A549 (cell line): ENCODE data around the gene TSPAN16.

Experiments used
- CHD2 ChIP-seq: fragments of 150-350 bp; IDR thresholded peaks from 2 replicates; pipeline ENCODE4 v1.6.1; 2014; ENCODE audit warnings: low read length; ENCODE audit not compliant: partially characterized antibody
- EP300 ChIP-seq, 2 experiments: fragments of >200 bp; sonication (Bioruptor Twin); formaldehyde crosslinking; IDR thresholded peaks; 2 replicates in 1 of 2; 3 replicates in 1 of 2; pipeline ENCODE4 v1.6.1; 2016 to 2017
- FOSB ChIP-seq: fragments of 250-450 bp; sonication (Bioruptor Pico); IDR thresholded peaks from 2 replicates; pipeline ENCODE4 v1.5.0; 2020; ENCODE audit warnings: mild to moderate bottlenecking, moderate library complexity
- GATA3 ChIP-seq: IDR thresholded peaks from 2 replicates; pipeline ENCODE4 v1.6.1; 2012; ENCODE audit warnings: borderline replicate concordance
- MAZ ChIP-seq: fragments of 150-350 bp; IDR thresholded peaks from 2 replicates; pipeline ENCODE4 v1.6.1; 2014; ENCODE audit warnings: antibody characterized with exemption, low read depth, low read length, borderline replicate concordance
- PHF8 ChIP-seq: fragments of 200-600 bp; sonication (generic); IDR thresholded peaks from 2 replicates; pipeline ENCODE4 v1.6.1; 2016; ENCODE audit warnings: low read depth, mild to moderate bottlenecking, antibody characterized with exemption, moderate library complexity, borderline replicate concordance
- POLR2A ChIP-seq: IDR thresholded peaks from 2 replicates; pipeline ENCODE4 v1.6.1; 2012; ENCODE audit warnings: mild to moderate bottlenecking, low read length
- ZFP36 ChIP-seq: fragments of 450-650 bp; IDR thresholded peaks from 2 replicates; pipeline ENCODE4 v1.6.1; 2014; ENCODE audit warnings: borderline replicate concordance; ENCODE audit not compliant: partially characterized antibody
- TF ChIP-seq, protein P1 (sequence below): fragments of >200 bp; sonication (Bioruptor Twin); formaldehyde crosslinking; IDR thresholded peaks from 3 replicates; pipeline ENCODE4 v1.5.1; 2016
- TF ChIP-seq, protein P2 (sequence below): fragments of 150-350 bp; IDR thresholded peaks from 2 replicates; pipeline ENCODE4 v1.6.1; 2014; ENCODE audit warnings: low read depth, mild to moderate bottlenecking, low read length
- TF ChIP-seq, protein P3 (sequence below): fragments of 200-600 bp; sonication (generic); IDR thresholded peaks from 2 replicates; pipeline ENCODE4 v1.6.1; 2016; ENCODE audit warnings: antibody characterized with exemption, mild to moderate bottlenecking, moderate library complexity
- TF ChIP-seq, protein P4 (sequence below): IDR thresholded peaks from 2 replicates; pipeline ENCODE4 v1.6.1; 2012
- TF ChIP-seq, protein P5 (sequence below): IDR thresholded peaks from 2 replicates; pipeline ENCODE4 v1.6.1; 2012

DNA sequence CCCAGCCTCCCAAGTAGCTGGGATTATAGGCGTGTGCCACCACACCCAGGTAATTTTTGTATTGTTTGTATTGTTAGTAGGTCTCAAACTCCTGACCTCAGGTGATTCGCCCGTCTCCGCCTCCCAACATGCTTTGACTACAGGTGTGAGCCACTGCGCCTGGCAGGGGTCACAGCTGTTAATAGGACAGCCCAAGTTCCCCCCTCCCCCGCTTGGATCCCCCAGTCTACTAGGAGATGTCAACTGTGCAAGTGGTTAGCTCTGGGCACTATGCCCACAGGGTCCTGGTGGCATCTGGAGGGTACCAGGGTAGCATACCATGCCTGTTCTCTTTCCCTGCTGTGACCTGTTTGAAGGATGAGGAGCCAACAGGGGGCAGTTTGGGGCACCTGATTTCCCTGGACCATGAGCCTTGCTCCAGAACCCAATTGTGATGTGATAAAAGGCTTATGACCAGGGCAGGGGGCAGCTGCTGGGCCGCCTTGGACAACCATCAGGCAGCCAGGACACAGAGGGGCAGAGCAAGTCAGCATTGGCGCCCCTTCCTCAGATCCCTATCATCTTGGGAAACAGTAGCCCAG is at the start of gene TSPAN16:
- TF ChIP-seq, protein P1, sequence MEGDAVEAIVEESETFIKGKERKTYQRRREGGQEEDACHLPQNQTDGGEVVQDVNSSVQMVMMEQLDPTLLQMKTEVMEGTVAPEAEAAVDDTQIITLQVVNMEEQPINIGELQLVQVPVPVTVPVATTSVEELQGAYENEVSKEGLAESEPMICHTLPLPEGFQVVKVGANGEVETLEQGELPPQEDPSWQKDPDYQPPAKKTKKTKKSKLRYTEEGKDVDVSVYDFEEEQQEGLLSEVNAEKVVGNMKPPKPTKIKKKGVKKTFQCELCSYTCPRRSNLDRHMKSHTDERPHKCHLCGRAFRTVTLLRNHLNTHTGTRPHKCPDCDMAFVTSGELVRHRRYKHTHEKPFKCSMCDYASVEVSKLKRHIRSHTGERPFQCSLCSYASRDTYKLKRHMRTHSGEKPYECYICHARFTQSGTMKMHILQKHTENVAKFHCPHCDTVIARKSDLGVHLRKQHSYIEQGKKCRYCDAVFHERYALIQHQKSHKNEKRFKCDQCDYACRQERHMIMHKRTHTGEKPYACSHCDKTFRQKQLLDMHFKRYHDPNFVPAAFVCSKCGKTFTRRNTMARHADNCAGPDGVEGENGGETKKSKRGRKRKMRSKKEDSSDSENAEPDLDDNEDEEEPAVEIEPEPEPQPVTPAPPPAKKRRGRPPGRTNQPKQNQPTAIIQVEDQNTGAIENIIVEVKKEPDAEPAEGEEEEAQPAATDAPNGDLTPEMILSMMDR, result no peak
- no peak for TF ChIP-seq MAZ
- no peak for TF ChIP-seq FOSB
- no peak for TF ChIP-seq POLR2A
- TF ChIP-seq, protein P2, sequence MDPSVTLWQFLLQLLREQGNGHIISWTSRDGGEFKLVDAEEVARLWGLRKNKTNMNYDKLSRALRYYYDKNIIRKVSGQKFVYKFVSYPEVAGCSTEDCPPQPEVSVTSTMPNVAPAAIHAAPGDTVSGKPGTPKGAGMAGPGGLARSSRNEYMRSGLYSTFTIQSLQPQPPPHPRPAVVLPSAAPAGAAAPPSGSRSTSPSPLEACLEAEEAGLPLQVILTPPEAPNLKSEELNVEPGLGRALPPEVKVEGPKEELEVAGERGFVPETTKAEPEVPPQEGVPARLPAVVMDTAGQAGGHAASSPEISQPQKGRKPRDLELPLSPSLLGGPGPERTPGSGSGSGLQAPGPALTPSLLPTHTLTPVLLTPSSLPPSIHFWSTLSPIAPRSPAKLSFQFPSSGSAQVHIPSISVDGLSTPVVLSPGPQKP, result no peak
- TF ChIP-seq, protein P3, sequence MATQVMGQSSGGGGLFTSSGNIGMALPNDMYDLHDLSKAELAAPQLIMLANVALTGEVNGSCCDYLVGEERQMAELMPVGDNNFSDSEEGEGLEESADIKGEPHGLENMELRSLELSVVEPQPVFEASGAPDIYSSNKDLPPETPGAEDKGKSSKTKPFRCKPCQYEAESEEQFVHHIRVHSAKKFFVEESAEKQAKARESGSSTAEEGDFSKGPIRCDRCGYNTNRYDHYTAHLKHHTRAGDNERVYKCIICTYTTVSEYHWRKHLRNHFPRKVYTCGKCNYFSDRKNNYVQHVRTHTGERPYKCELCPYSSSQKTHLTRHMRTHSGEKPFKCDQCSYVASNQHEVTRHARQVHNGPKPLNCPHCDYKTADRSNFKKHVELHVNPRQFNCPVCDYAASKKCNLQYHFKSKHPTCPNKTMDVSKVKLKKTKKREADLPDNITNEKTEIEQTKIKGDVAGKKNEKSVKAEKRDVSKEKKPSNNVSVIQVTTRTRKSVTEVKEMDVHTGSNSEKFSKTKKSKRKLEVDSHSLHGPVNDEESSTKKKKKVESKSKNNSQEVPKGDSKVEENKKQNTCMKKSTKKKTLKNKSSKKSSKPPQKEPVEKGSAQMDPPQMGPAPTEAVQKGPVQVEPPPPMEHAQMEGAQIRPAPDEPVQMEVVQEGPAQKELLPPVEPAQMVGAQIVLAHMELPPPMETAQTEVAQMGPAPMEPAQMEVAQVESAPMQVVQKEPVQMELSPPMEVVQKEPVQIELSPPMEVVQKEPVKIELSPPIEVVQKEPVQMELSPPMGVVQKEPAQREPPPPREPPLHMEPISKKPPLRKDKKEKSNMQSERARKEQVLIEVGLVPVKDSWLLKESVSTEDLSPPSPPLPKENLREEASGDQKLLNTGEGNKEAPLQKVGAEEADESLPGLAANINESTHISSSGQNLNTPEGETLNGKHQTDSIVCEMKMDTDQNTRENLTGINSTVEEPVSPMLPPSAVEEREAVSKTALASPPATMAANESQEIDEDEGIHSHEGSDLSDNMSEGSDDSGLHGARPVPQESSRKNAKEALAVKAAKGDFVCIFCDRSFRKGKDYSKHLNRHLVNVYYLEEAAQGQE, result no peak
- TF ChIP-seq CHD2, result no peak
- TF ChIP-seq GATA3, result no peak
- TF ChIP-seq, protein P4, sequence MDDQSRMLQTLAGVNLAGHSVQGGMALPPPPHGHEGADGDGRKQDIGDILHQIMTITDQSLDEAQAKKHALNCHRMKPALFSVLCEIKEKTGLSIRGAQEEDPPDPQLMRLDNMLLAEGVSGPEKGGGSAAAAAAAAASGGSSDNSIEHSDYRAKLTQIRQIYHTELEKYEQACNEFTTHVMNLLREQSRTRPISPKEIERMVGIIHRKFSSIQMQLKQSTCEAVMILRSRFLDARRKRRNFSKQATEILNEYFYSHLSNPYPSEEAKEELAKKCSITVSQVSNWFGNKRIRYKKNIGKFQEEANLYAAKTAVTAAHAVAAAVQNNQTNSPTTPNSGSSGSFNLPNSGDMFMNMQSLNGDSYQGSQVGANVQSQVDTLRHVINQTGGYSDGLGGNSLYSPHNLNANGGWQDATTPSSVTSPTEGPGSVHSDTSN, result no peak
- TF ChIP-seq, protein P5, sequence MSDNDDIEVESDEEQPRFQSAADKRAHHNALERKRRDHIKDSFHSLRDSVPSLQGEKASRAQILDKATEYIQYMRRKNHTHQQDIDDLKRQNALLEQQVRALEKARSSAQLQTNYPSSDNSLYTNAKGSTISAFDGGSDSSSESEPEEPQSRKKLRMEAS, result no peak
- no peak for TF ChIP-seq ZFP36
- no peak for TF ChIP-seq EP300 (IDR thresholded peaks at IDR 0.05)
- no peak for TF ChIP-seq PHF8
